Measurements from ENCODE around the gene CRHR1. TPM values are rescaled to one million over a fixed set of nuclear protein-coding genes. Genes with fewer than 3 reads are reported as not detected.

The CRHR1 gene
- polyA plus RNA-seq, 1 donor: 0.62 TPM

DNA sequence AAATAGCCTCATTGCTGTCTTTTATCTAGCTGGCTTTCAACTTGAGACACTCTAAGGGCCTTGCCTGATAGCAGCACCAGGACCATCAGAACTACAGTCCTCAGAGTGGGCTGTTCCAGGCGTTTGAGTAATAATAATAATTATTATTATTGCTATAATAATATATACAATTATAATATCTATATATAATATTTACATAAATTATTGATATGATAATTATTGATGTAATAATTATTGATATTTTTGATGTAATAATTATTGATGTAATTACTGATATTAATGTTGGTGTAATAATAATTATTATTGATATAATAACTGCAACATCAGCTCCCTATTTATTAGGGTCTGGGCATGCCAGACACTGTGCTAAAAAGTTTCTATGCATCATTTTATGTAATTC is 25.6 kb upstream of the CRHR1 start:
- no peak for DNase-seq (ENCODE audit: low read depth)

DNA sequence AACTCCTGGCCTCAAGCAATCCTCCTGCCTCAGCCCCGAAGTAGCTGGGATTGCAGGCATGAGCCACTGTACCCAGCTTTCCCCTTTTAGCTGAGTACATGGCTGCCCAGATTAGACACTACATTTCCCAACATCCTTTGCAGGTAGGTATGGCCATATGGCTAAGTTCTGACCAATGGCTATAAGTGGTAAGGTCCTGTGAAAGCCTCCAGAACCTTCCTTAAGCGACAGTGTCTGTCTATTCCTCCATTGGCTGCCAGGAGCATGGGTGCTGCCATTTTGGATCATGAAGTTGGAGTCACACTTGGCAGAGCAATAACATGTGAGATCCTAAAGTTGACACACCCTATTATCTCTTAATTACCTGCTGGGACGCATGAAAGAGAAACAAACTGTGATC is 24.4 kb upstream of the CRHR1 start:
- DNase-seq (ENCODE audit: low read depth): no peak

DNA sequence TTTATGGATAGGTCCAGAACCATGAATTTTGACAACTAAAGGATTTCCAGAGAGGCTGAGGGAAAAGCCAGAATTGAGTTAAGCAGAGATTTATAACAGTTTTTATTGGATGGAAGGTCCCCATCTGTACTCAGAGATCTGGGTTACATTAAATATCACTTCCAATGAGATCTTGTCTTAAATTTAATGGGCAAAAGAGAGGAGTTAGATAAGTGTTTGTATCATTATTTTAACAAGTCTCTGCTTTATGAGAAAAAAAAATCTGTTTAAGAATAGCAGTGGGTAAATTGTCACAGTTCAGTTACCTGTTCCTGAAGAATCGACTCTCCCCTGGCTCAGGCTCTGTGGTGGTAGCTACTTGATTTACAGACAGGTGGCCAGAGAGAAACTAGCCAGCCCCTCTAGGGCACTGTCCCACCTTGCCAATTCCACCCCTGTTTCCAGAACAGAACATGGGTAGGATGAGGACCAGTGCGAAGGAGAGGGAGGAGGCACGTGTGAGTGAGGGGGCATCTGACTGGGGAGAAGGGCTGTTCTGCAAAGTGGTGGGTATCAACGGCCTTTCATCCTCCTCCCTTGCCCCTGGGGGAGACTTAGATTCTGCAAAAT is 22.1 kb upstream of the CRHR1 start:
- DNase-seq (ENCODE audit: low read depth): no peak

DNA sequence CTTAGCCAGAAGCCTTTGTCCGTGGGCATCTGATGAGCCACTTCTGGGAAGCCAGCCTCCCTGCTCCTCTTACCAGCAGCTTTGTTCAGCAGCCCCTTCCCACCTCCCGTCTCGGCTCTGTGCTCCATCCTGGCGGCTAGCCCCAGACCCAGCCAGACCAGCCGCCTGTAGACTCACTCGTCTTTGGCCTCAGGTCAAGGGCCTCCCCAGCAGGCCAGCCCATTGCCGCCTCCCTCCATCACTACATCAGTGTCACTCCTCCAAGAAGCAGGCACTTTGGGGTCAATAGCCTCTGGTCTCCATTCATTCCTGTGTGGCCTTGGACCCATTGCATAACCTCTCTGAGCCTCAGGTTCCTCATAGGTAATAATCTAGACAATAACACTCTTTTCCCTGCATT is 20.9 kb upstream of the CRHR1 start:
- no peak for DNase-seq (ENCODE audit: low read depth)

DNA sequence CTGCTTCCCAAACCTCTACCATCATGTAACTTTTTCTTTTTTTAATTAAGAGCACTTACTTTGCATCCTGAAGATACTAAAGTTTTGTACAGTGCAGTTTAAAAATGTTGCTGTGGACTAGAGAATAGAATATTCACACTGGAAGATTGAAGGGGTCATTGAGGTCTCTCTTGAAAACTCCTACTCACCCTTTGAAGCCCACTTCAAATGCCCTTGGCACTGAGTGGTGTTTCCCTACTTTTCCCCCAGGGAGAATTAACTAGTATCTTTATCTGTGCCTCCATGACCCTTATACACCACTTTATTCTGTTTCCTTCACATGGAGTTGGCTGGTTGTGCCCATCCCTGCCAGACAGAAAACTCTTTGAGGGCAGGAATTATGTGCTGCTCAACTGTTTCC is 19.6 kb upstream of the CRHR1 start:
- DNase-seq (ENCODE audit: low read depth): no peak

DNA sequence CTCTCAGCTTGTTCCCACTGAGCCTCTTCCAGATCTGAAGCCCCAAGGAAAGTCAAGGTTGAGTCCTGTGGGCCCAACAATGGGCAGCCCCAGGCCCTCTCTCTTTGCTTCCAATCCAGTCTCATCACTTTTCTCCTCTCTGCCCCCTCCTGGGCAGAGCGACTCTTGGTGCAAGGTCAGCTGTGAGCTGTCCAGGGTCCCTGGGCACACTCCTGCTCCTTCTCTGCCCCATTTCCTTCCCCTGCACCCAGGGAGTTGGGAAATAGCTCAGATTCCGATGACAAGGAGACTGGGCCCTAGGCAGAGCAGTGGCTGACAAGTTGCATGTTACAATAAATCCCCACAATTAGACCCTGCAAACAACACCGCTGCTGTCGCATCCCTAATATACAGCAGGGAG is 16.1 kb upstream of the CRHR1 start:
- DNase-seq (ENCODE audit: low read depth): no peak

DNA sequence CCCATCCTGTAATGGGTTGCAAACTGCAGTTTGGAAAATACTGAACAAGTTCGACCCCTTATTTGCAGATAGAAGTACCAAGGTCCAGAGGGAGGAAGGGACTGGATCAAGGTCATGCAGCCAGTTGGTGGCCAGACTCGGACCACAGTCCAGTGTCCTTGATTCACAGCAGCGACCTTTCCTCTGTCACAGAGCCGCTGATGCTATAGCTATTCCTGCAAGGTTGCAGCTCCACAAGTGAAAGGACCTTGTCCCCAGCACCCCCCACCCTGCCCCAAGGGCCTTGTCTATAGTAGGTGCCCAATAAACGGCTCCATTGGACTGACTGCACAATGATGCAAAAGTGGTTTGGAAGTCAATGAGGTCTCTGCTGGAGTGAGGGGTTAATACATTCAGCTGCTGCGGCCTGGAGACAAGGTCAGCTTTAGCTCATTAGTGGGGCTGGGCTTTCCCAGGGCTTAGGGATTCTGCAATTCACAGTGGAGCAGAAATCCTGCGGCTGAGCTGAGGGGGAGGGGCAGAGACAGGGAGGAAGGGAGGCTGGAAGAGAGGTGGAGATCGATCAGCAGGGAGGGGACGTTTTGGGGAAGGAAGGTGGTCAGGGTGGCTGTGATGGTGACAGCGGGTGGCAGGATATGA is 13.4 kb upstream of the CRHR1 start:
- DNase-seq (ENCODE audit: low read depth): no peak

DNA sequence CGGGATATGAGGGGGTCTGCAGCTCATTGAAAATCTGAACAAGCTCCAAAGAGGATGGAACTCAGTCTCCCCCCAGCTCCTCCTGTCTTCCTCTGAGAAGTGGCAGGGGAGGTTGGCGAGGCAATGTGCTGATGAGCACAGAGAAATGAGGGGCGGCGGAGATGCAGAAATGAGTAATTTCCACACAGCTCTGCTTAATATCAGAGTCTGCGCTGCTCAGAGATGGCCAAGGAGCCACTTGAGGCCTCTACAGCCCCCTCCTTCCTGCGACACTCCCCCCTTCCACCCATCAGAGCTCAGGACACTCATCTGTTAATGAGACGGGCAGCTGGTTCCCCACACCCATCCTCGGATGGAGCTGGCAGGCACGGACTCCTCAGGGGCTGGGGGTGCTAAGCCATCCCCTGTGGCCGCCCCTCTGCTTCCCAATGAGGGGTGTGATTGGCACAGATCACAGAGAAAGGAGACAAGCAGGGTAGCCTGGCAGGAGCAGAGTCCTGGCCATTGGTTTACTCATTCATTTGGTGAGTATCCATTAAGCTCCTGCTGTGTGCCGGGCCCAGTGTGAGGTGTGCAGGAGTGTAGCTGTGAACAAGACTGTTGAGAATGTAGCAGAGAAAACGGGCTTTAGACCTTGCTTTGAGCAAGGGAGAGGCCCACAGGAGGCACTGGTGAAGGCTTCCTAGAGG is 12.7 kb upstream of the CRHR1 start:
- DNase-seq (ENCODE audit: low read depth): no peak

DNA sequence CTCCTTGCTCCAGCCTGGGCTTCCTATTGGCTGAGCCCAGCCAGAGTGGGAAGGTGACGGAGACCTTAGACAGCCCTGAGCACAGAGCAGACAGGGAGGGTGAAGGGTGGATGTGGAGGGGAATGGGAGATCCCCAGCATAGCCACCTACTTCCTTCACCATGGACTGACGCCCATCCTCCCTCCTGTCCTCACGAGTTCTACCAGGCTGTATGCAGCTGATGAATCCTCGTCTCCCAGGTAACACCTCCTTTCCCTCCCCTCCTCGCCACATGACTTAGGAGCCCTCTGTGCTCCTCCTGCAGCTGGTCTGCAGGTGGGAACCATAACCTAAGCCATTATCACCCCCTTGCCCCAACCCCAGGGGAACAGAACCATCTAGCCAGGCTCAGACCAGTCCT is 9.0 kb upstream of the CRHR1 start:
- no peak for DNase-seq (ENCODE audit: low read depth)

DNA sequence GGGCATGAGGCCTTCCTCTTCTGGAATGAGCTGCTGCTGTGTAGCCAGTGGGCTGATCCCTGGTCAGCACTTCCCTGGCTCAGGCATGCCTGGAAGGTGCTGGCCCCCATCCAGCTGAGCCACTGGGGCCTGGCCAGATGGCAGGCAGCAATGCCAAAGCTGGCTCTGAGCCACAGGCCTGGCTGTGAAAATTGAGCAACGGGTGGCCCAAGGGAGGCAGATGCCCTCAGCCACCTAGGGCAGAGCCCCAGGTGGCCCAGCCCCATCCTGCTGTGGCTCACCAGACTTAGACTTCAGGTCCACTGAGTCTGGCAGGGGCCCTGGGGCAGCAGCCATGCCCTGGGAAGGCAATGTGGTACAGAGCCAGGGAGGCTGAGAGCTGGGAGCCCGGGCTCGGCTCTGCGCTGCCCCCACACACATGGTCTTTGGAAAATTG is 8.5 kb upstream of the CRHR1 start:
- DNase-seq (ENCODE audit: low read depth): no peak

DNA sequence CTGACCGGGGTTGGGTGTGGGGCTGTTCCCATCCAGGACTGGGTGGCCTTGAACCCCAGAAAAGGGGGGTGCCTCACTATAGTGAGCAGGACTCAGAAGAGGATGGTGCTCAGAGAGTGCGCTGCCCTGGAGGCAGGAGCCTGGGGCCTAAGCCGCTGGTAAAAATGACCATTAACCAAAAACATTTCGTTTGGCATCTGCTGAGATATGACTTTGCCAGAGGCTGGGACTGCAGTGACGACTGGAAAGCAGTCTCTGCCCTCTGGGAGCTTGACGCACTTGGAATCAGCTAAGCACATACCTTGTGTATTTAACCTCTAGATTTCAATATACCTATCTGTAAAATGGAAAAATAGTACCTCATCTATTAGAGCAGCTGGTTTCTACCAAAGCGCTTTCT is 7.2 kb upstream of the CRHR1 start:
- DNase-seq (ENCODE audit: low read depth): no peak

DNA sequence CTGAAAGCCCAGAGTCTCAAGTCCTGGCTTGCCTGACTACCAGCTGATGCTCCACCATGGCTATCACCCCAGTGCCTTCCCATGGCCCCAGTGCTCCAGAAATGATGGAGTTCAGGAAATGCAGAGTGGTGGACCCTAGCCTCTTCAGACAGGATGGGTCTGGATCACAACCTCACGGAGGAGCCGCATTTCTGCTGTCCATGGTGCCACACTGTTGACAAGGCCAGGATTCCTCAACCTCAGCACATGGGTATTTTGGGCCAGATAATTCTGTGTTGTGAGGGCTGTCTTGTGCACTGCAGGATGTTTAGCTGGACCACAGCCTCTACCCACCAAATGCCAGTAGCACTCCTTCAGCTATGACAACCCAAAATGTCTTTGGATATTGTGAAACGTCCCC is 6.7 kb upstream of the CRHR1 start:
- DNase-seq (ENCODE audit: low read depth): no peak

DNA sequence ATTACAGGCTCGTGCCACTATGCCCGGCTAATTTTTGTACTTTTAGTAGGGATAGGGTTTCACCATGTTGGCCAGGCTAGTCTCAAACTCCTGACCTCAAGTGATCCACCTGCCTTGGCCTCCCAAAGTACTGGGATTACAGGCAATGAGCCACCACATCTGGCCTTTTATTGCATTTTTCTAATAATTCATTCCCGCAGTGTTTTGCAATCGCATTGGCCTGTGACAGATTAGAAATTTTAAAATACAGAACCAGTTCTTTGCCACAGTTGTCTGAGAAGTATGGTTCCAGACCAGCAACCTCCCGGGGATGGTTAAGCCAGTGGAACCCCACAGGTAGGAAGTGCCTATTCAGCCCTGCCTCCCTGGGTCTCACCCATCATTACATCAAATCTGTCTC is 3.2 kb upstream of the CRHR1 start:
- DNase-seq (ENCODE audit: low read depth): no peak

DNA sequence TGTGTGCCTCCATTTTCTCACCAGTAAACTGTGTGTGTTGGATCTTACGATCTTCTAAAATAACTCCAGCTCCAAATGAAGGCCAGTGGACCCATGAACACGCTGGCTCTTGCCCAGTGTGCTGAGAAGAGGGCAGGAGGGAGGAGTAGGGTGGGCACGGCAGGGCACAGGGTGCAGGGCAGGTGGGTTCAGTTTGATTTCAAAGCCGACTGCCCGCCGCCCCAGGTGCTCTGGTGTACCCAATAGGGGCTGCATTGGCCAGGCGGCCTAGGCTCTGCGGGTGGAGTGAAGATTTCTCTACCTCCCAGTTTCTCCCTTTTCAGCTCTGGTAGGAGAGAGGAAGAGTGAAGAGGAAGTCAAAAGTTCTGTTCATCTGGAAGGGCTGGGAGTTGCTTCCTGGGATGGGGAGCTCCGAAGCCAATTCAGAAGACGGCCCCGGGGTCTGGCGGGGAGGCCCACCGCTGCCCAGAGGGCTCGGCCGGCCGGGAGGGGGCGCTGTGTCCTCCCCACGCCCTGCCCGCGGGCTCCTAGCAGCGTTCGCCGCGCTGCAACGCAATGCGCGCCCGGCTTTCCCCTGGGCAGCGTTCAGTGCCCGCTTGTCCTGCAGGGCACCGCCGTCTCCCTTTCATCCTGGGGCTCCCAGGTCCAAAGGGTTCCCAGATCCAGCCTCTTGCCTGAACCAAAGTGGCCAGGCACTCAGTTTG is 1.1 kb upstream of the CRHR1 start:
- DNase-seq (ENCODE audit: low read depth): no peak

DNA sequence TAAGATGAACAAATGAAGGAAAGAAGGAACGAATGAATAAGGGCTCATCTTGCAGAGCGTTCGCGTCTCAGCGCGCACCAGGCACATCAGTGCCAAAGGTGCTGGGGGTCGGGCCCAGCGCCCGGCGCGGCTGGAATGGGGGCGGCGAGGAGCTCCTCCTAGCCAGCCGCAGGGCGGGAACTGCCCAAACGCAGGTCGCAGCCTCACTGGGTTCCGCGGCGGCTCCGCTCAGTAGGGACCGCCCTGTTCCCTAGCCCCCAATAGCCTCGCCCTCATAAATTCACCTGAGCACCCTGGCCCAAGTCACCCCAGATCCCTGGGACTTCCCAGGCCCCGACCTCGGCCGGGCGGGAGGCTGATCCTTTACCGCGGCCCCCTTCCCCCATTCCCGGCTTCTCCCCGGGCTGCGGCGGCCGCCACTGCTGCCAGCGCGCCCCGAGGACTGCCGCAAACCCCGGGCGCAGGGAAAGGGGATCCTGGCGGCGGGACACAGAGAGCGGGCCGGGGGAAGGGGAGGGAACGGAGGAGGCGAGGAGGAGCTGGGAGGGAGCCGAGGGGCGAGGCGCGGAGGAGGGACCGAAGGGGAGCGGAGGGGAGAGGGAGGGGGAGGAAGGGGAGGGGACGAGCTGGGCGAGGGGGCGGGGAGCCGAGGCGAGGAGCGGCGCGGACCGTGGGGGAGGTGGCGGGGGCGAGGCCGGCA is 377 bp upstream of the CRHR1 start:
- DNase-seq (ENCODE audit: low read depth): no peak

DNA sequence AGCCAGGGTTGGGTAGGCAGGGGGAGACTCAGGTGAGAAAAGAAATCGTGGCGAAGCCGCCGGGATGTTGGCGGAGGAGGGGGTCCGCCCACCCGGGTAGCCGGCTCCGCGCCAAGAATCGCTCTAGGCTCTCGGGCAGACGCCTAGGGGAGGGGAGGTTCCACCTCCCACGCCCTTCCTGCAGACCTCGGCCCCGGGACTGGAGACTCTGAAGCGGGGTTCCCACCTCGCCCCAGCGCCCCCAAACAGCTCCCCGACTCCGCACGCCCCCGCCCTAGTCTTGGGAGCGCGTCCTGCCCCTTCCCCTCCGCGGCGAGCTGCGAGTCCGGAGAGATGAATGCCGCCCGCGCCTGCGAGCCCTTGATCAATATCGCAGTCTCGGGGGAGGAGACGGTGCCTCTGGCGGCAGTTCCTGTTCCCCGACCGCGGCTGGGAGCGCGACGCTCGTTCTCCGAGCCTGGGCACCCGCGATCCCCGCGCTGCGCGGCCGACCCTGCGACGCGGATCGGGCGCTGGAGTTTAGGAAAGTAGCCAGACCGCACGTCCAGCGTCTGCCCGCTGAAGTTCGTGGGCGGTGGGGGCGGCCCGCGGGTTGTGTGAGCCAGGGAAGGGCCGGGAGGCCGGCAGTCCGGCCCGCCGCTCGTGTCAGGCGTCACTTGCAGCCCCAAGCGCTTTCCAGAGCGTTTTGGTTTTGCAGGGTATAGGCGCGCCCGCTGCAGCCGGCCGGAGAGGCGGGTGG is 790 bp downstream of the CRHR1 start:
- DNase-seq (ENCODE audit: low read depth): no peak

DNA sequence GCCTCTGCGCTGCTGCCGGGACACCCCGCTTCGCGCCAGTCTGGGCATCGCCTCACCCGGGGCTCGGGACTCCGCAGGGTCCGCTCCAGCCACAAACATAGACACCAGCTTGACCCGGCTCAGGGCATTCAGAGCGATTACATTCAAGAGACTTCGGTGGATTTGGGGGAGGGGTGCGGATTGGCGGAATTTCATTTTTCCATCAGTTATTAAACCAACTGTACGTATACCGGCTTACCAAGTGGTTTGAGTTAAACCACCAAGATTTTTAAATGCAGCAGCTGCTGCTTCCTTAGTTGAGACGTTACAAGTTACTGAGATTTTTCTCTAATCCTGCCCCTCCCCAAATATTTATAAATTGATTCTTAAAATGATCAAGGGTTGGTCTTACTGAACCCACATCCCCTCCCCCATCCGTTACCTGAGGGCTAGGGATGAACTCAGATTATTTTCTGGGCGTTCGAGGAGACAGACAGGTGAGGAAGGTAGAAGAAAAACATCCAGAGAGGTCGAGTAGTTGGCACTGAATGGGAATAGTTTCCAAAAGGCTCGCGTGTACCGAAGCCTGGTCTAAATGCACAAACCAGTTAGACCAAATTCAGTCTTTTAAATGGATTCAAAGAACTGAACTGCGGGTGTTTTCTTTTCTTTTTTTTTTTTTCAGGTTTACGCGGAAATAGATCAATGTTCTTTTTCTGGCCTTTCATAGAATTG is 1.5 kb downstream of the CRHR1 start:
- no peak for DNase-seq (ENCODE audit: low read depth)

DNA sequence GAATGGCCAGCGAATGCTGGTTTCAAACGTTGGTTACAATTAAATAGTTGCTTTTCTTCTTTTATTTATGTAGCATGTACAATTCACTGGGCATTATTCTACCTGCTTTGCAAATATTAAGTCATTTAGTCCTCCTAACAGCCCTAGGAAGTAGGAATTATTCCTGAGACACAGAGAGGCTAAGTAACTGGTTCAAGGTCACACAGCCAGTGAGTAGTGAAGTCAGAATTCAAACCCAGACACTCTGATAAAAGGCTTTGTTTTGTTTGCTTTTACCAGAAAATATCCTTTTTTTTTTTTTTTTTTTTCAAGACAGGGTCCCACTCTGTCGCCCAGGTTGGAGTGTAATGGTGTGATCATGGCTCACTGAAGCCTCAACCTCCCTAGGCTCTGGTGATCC is 2.2 kb downstream of the CRHR1 start:
- no peak for DNase-seq (ENCODE audit: low read depth)

DNA sequence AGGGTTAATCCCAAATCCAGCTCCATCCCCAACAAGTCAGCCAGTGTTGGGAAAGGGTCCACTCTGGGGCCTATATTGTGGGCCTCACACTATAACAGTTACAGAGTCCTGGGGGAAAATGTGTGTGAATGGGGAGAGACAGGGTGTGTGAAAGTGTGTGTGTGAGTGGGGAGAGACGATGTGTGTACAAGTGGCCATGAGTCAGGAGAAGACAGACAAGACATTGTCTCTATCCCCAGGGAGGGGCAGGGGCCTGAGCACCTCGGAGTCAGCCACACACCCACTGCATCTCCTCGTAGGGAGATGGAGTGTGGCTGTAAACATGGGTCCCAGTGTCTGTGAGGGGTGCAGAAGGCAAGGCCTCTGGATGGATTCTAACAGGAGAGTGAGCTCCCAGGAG is 2.9 kb downstream of the CRHR1 start:
- no peak for DNase-seq (ENCODE audit: low read depth)

DNA sequence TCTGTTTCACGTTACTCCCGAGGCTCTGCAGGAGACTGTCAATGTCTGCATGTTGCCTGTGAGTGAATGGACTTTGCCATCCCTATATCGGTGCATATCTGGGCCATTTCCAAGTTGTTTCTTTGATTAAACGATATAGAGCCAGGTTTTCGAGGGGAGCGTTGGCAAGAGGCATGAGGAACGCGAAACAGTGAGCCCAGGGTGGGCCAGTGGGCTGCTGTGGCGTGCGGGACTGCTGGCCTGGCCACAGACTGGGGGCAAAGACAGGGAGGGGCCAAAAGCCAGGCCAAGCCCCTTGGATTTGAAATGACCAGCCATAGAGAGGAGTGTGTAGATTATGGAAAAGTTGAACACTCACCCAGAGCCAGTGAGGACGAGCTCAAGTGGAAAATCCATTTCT is 3.5 kb downstream of the CRHR1 start:
- DNase-seq (ENCODE audit: low read depth): no peak

DNA sequence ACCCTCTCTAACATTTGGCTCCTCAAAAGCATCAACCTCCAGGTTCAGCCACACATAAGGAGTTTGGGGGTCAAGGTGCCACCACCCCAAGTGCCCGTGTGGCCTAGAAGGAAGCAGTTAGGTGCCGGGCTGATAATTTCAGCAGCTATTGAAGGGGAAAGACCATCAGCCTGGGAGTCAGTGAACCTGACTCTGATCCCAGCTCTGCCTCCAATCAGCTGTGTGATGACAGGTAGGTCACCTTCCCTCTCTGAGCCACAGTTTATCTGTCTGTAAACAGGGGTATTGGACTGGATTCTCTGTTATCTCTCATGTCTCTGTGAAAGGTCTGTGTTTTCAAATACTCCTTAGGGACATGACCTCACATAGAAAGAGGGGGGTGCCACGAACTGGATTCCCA is 3.9 kb downstream of the CRHR1 start:
- DNase-seq (ENCODE audit: low read depth): no peak
